ENCODE results near the gene CTSK.

CTSK gene

DNA sequence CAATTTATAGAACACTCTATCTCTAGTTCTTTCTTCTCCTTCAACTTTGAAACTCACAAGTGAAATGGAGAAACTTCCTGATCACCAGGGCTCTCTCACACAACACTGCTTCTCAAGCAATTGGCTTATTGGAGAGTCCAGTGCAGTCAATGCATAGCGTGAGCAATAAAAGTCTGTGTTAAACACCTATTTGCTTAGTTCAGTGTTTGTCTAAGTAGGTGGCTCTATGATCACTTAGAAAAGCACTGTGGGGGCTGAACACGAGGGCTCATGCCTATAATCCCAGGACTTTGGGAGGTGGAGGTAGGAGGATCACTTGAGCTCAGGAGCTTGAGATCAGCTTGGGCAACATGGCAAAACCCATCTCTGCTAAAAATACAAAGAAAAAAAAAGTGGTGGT is 54.6 kb downstream of the CTSK start:
- DNase-seq, result no peak

DNA sequence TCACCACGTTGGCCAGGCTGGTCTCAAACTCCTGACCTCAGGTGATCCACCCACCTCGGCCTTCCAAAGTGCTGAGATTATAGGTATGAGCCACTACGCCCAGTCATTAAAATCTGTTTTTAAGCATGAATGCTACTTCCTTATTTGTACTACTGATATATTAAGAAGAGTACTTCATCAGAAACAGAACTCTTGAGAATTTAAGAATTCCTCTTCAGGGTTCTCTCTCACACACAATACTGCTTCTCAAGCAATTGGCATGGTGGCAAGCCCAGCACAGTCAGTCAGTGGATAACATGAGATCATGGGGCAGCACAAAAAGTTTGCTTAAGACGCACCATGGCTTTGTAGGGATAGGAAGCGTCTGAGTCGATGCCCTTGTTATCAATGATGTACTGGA is 56.6 kb downstream of the CTSK start:
- DNase-seq, result no peak

DNA sequence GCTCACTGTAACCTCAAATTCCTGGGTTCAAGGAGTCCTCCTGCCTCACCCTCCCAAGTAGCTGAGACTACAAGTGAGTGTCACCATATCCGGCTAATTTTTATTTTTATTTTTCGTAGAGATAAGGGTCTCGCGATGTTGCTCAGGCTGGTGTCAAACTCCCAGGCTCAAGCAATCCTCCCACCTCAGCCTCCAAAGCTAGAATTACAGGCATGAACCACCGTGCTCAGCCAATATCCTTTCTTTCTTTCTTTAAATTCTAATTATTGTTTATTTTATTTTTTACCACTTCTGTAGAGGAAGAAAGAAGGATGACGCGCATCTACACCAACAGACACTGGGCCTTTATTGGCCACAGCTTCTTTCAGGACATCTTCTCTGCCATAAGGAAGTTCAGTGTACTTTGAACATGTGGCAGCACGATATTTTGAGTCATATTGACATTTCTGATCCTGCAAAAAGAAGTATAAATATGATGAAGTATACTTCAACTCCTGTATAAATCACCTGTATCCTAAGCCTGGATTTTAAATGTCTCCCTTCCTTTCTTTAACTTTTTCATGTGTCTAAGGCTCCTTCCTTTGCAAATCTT is 58.2 kb downstream of the CTSK start:
- no peak for DNase-seq

DNA sequence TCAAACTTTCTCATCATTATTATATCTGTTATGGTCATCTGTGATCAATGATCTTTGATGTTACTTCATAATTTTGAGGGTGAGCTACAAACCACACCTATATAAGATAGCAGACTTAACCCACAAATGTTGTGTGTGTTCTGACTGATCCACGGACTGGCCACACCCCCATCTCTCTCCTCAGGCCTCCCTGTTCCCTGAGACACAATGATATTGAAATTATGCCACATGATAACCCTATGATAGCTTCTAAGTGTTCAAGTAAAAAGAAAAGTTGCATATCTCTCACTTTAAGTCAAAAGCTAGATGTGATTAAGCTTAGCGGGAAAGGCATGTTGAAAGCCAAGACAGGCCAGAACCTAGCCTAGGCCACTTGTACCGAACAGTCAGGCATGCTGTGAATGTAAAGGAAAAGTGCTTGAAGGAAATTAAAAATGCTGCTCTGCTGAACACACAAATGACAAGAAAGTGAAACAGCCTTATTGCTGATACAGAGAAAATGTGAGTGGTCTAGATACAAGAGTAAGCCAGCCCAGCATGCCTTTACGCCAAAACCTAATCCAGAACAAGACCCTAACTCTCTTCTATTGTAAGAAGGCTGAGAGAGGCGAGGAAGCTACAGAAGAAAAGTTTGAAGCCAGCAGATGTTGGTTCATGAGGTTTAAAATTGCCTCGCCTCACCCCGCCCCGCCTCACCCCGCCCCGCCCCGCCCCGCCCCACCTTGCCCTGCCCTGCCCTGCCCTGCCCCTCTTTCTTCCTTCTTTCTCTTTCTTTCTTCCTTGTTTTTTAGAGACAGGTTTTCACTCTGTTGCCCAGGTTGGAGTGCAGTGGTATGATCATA is 59.0 kb downstream of the CTSK start:
- no peak for DNase-seq

Measured in CD4-positive, alpha-beta T cell treated with Interleukin-4 for 4 hours (primary cell).